Esophagus squamous epithelium (tissue), 4 donors: ENCODE results near the gene GPC6.

Experiments used
- POLR2A ChIP-seq, 4 donors: fragments of 450-650 bp; IDR thresholded peaks; one replicate each; pipeline ENCODE4 v1.6.1; 2017; ENCODE audit warnings: antibody characterized with exemption in 4 of 4, mild to moderate bottlenecking in 4 of 4, moderate library complexity in 3 of 4
- TF ChIP-seq, protein P1 (sequence below), 6 experiments: fragments of 450-650 bp in 4 of 6; fragments of 200-600 bp in 2 of 6; sonication (generic) in 2 of 6; IDR thresholded peaks; one replicate each; pipeline ENCODE4 v1.5.1; 2016 to 2019; ENCODE audit warnings: antibody characterized with exemption in 6 of 6, mild to moderate bottlenecking in 4 of 6, moderate library complexity in 4 of 6

DNA sequence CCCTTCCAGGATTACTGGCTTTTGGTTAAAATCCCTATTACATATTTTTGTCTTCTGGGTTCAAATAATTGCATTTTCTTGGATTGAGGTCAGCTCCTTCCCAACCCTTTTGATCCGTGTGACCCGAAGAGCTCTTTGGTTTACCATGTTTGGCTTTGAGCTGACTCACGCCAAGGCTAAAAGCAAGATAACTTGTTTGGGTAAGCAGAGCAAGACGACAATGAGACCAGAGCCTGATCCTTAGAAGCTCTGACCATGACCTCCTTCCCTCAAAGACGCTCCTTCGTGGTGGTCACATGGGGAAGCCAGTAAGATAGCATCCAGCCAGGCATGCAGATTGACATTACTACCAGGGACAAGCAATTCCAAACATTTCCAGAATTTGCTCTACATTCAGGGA lies 1099.0 kb downstream of the GPC6 start:
- TF ChIP-seq, protein P1, sequence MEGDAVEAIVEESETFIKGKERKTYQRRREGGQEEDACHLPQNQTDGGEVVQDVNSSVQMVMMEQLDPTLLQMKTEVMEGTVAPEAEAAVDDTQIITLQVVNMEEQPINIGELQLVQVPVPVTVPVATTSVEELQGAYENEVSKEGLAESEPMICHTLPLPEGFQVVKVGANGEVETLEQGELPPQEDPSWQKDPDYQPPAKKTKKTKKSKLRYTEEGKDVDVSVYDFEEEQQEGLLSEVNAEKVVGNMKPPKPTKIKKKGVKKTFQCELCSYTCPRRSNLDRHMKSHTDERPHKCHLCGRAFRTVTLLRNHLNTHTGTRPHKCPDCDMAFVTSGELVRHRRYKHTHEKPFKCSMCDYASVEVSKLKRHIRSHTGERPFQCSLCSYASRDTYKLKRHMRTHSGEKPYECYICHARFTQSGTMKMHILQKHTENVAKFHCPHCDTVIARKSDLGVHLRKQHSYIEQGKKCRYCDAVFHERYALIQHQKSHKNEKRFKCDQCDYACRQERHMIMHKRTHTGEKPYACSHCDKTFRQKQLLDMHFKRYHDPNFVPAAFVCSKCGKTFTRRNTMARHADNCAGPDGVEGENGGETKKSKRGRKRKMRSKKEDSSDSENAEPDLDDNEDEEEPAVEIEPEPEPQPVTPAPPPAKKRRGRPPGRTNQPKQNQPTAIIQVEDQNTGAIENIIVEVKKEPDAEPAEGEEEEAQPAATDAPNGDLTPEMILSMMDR (IDR thresholded peaks at IDR 0.05) = no peak
- no peak for TF ChIP-seq POLR2A (IDR thresholded peaks at IDR 0.05)
